ENCODE results near the gene RIMS1.

The RIMS1 gene

GRCh38 chr6:71902261-71902660 lies 15.9 kb downstream of the RIMS1 start:
- DNase-seq (ENCODE audit: low read depth) = no peak
- no peak overlapping the region for H3K4me3 ChIP-seq (ENCODE audit: control insufficient read depth, low read depth, low read length)
- no peak for TF ChIP-seq CTCF (IDR thresholded peaks at IDR 0.05; ENCODE audit: control insufficient read depth, insufficient read depth, low read depth, low read length, missing control alignments)

- H3K4me3 ChIP-seq (ENCODE audit: control insufficient read depth, low read depth, low read length) = no peak overlapping the region
- no peak for DNase-seq (ENCODE audit: low read depth)
- no peak for TF ChIP-seq CTCF (IDR thresholded peaks at IDR 0.05; ENCODE audit: control insufficient read depth, insufficient read depth, low read depth, low read length, missing control alignments)
Measured at GRCh38 chr6:71906813-71907212, 20.5 kb downstream of the RIMS1 start.

- no peak for TF ChIP-seq CTCF (IDR thresholded peaks at IDR 0.05; ENCODE audit: control insufficient read depth, insufficient read depth, low read depth, low read length, missing control alignments)
- no peak for DNase-seq (ENCODE audit: low read depth)
- no peak overlapping the region for H3K4me3 ChIP-seq (ENCODE audit: control insufficient read depth, low read depth, low read length)
Measured at GRCh38 chr6:71908162-71908765, 21.9 kb downstream of the RIMS1 start.

GRCh38 chr6:71913444-71914234 lies 27.3 kb downstream of the RIMS1 start:
- H3K4me3 ChIP-seq (ENCODE audit: control insufficient read depth, low read depth, low read length) = no peak overlapping the region
- DNase-seq (ENCODE audit: low read depth) = no peak
- no peak for TF ChIP-seq CTCF (IDR thresholded peaks at IDR 0.05; ENCODE audit: control insufficient read depth, insufficient read depth, low read depth, low read length, missing control alignments)

GRCh38 chr6:71929047-71929446 lies 42.7 kb downstream of the RIMS1 start:
- no peak overlapping the region for H3K4me3 ChIP-seq (ENCODE audit: control insufficient read depth, low read depth, low read length)
- no peak for TF ChIP-seq CTCF (IDR thresholded peaks at IDR 0.05; ENCODE audit: control insufficient read depth, insufficient read depth, low read depth, low read length, missing control alignments)
- no peak for DNase-seq (ENCODE audit: low read depth)

GRCh38 chr6:71933881-71934280 lies 47.5 kb downstream of the RIMS1 start:
- no peak for DNase-seq (ENCODE audit: low read depth)
- no peak for TF ChIP-seq CTCF (IDR thresholded peaks at IDR 0.05; ENCODE audit: control insufficient read depth, insufficient read depth, low read depth, low read length, missing control alignments)
- H3K4me3 ChIP-seq (ENCODE audit: control insufficient read depth, low read depth, low read length) = no peak overlapping the region

Measured in AG09309 (cell line).